NCI-H2029 treated with DMSO at 0.1 percent for 48 hours (cell line): ENCODE results near the gene TOM1.

Experiments used
- DNase-seq: peaks from one replicate; lab custom pipeline; 2025; lab: John Stamatoyannopoulos, UW

The TOM1 gene

GRCh38 chr22:35373781-35374180 lies 74.1 kb downstream of the TOM1 start:
- no peak for DNase-seq

GRCh38 chr22:35375031-35375430 lies 75.3 kb downstream of the TOM1 start:
- DNase-seq, result no peak

GRCh38 chr22:35375526-35375925 lies 75.8 kb downstream of the TOM1 start:
- DNase-seq, result no peak

GRCh38 chr22:35376728-35377472 lies 77.2 kb downstream of the TOM1 start:
- peak; percentile 56 for DNase-seq

GRCh38 chr22:35377735-35378134 lies 78.0 kb downstream of the TOM1 start:
- no peak for DNase-seq

- no peak for DNase-seq
Observed at GRCh38 chr22:35378621-35379020, 78.9 kb downstream of the TOM1 start.

- no peak for DNase-seq
Observed at GRCh38 chr22:35379146-35379993, 79.7 kb downstream of the TOM1 start.

GRCh38 chr22:35380013-35380412 lies 80.3 kb downstream of the TOM1 start:
- DNase-seq, result no peak

GRCh38 chr22:35380537-35381423 lies 81.1 kb downstream of the TOM1 start, which contains the start of gene HMOX1:
TSS of gene HMOX1 (plus strand) at chr22:35381096. CDS start at chr22:35381174, 78 bp downstream.
- DNase-seq, result no peak

- DNase-seq, result no peak
Observed at GRCh38 chr22:35381424-35382009, 81.8 kb downstream of the TOM1 start.

GRCh38 chr22:35383679-35384071 lies 84.0 kb downstream of the TOM1 start:
- no peak for DNase-seq

GRCh38 chr22:35384527-35384926 lies 84.8 kb downstream of the TOM1 start:
- DNase-seq, result no peak

- DNase-seq, result no peak
Observed at GRCh38 chr22:35384975-35385588, 85.4 kb downstream of the TOM1 start.

- no peak for DNase-seq
Observed at GRCh38 chr22:35386670-35387288, 87.1 kb downstream of the TOM1 start.

- no peak for DNase-seq
Observed at GRCh38 chr22:35390933-35391332, 91.2 kb downstream of the TOM1 start.

- DNase-seq, result no peak
Observed at GRCh38 chr22:35392357-35392756, 92.7 kb downstream of the TOM1 start.

GRCh38 chr22:35393116-35394010 lies 93.7 kb downstream of the TOM1 start:
- no peak for DNase-seq

GRCh38 chr22:35394011-35394312 lies 94.3 kb downstream of the TOM1 start:
- no peak for DNase-seq

- no peak for DNase-seq
Observed at GRCh38 chr22:35394810-35395563, 95.3 kb downstream of the TOM1 start.
